A549 (cell line): ENCODE results near the gene ADARB2.

Experiments used
- JUN ChIP-seq, 2 experiments: fragments of >200 bp; sonication (Bioruptor Twin); formaldehyde crosslinking; IDR thresholded peaks; 2 replicates in 1 of 2; 3 replicates in 1 of 2; pipeline ENCODE4 v1.6.1; 2016 to 2017
- MAFK ChIP-seq: fragments of 450-650 bp; IDR thresholded peaks from 2 replicates; pipeline ENCODE4 v1.6.1; 2014; ENCODE audit not compliant: partially characterized antibody
- POLR2A ChIP-seq: IDR thresholded peaks from 2 replicates; pipeline ENCODE4 v1.6.1; 2012; ENCODE audit warnings: mild to moderate bottlenecking, low read length
- RAD21 ChIP-seq, 2 experiments: fragments of >200 bp in 1 of 2; sonication (Bioruptor Twin) in 1 of 2; formaldehyde crosslinking in 1 of 2; IDR thresholded peaks in 1 of 2; conservative IDR thresholded peaks in 1 of 2; 2 replicates in 1 of 2; 3 replicates in 1 of 2; pipeline ENCODE4 v1.6.1; 2012 to 2018; ENCODE audit warnings: inconsistent platforms in 1 of 2
- TP53 ChIP-seq: fragments of 250-450 bp; sonication (Bioruptor Pico); IDR thresholded peaks from 2 replicates; pipeline ENCODE4 v1.5.0; 2021; ENCODE audit warnings: mild to moderate bottlenecking, moderate library complexity
- TF ChIP-seq, protein P1 (sequence below): fragments of 250-450 bp; sonication (Bioruptor Pico); IDR thresholded peaks from 2 replicates; pipeline ENCODE4 v1.5.0; 2021; ENCODE audit warnings: mild to moderate bottlenecking, moderate library complexity, borderline replicate concordance
- TF ChIP-seq, protein P2 (sequence below): fragments of >200 bp; sonication (Bioruptor Twin); formaldehyde crosslinking; IDR thresholded peaks from 3 replicates; pipeline ENCODE4 v1.5.1; 2016
- TF ChIP-seq, protein P3 (sequence below): IDR thresholded peaks from 2 replicates; pipeline ENCODE4 v1.6.1; 2012

DNA sequence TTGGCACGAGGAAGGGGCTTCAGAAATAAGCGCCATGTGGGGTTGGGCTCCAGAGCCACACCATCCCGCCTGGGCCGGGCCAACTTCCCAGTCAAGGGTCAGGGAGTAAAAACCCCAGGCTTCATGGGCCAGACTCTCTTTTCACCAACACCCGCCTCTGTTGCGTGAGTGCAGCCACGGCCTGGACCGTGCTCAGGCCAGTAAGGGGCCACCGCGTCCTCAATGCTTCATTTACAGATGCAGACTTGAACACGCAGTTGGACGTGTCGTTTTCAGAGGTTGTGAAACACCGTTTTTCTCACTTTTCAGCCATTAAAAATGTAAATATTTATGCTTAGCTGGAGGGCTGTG lies 520.1 kb downstream of the ADARB2 start:
- TF ChIP-seq POLR2A: no peak
- TF ChIP-seq, protein P1, sequence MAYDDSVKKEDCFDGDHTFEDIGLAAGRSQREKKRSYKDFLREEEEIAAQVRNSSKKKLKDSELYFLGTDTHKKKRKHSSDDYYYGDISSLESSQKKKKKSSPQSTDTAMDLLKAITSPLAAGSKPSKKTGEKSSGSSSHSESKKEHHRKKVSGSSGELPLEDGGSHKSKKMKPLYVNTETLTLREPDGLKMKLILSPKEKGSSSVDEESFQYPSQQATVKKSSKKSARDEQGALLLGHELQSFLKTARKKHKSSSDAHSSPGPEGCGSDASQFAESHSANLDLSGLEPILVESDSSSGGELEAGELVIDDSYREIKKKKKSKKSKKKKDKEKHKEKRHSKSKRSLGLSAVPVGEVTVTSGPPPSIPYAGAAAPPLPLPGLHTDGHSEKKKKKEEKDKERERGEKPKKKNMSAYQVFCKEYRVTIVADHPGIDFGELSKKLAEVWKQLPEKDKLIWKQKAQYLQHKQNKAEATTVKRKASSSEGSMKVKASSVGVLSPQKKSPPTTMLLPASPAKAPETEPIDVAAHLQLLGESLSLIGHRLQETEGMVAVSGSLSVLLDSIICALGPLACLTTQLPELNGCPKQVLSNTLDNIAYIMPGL (CRISPR knock-in tag): no peak
- TF ChIP-seq RAD21 (conservative IDR thresholded peaks at IDR 0.05 in 1 of 2, IDR thresholded peaks at IDR 0.05 in 1 of 2): no peak
- TF ChIP-seq, protein P2, sequence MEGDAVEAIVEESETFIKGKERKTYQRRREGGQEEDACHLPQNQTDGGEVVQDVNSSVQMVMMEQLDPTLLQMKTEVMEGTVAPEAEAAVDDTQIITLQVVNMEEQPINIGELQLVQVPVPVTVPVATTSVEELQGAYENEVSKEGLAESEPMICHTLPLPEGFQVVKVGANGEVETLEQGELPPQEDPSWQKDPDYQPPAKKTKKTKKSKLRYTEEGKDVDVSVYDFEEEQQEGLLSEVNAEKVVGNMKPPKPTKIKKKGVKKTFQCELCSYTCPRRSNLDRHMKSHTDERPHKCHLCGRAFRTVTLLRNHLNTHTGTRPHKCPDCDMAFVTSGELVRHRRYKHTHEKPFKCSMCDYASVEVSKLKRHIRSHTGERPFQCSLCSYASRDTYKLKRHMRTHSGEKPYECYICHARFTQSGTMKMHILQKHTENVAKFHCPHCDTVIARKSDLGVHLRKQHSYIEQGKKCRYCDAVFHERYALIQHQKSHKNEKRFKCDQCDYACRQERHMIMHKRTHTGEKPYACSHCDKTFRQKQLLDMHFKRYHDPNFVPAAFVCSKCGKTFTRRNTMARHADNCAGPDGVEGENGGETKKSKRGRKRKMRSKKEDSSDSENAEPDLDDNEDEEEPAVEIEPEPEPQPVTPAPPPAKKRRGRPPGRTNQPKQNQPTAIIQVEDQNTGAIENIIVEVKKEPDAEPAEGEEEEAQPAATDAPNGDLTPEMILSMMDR: no peak
- TF ChIP-seq MAFK: no peak
- no peak for TF ChIP-seq JUN (IDR thresholded peaks at IDR 0.05)
- TF ChIP-seq, protein P3, sequence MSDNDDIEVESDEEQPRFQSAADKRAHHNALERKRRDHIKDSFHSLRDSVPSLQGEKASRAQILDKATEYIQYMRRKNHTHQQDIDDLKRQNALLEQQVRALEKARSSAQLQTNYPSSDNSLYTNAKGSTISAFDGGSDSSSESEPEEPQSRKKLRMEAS: no peak
- no peak for TF ChIP-seq TP53 (CRISPR knock-in tag)
